ENCODE results near the gene CTNNBL1.

- TF ChIP-seq POLR2A (IDR thresholded peaks at IDR 0.05; ENCODE audit: low read depth, low read length) (no peak), CTCF (IDR thresholded peaks at IDR 0.05; ENCODE audit: extremely low read depth in 1 of 2, insufficient read depth in 1 of 2, low read depth in 1 of 2, low read length in 2 of 2) (no peak)
Measured at GRCh38 chr20:37704955-37705354, 11.1 kb downstream of the CTNNBL1 start.
